NCI-H1930 (cell line): ENCODE measurements around the gene BARX2.

Experiments used
- DNase-seq, 2 experiments: peaks; one replicate each; lab custom pipeline; 2025; lab: John Stamatoyannopoulos, UW

BARX2 gene

GRCh38 chr11:129440028-129440713 is 64.5 kb downstream of the BARX2 start:
- DNase-seq: no peak

GRCh38 chr11:129442171-129442570 is 66.5 kb downstream of the BARX2 start:
- no peak for DNase-seq

GRCh38 chr11:129443276-129443675 is 67.6 kb downstream of the BARX2 start:
- no peak for DNase-seq

DNA sequence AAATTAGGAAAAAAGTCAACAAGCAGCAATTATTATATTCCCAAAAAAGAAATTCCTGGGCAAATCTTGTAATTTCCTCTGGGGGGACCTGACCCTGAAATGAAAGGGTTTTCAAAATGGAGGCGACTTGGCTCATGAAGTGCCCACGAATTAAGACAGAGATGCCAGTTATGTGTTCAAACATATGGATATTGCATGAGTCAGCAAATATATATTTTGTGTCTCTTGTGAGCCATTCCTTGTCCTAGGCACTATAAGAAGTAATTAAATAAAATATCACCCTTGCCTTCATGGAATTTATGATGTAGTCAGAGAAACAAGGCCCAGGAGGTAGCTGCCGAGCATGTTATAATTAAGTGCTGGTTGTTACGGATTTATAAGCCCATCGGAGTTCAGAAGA is 68.6 kb downstream of the BARX2 start:
- no peak for DNase-seq

DNA sequence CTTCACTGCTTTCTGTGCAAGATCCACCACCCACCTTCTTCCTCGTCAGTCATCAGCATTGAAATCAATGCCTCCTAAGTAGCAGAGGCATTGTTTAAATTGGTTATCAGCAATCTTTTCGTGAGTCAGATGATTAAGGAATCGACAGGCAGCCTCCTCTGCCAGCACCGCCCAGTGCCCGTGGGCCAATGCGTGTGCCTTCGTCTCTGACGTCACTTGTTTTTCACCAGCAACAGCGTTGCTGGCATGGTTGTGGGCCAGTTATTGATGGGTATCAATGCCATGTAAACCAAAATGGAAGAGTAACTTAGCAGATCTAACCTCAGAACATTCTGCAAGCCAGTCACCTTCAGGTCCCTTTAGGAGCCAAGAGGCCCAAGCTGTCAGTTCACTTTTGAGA is 69.6 kb downstream of the BARX2 start:
- no peak for DNase-seq

- no peak for DNase-seq
Measured at GRCh38 chr11:129446572-129446971, 70.9 kb downstream of the BARX2 start.

DNA sequence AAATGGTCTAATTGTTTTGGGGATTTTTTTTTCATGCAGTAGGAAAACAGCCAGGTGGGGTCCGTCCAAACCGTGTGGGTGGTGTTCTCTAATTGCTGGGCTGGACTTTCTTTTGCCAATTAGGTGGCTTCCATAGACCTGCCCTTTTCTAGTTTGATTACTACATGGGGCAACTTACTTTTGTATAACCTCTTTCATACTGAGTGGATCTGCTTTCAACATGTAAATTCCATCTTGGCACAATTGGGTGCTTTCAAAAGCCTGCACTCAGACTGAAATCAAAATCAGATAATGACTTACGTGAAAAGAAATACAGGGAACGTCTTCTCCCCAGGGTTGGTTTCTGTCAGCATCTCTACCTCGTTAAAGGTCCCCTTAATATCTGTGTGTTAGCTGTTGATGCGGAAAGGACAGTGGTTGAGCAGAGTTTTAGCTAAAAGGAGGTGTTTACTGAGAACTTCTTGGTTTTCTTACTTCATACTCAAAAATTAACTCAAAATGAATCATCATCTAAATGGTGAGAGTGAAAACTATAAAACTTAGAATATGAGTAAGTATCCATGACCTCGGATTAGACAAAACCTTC is 72.1 kb downstream of the BARX2 start:
- DNase-seq: no peak

DNA sequence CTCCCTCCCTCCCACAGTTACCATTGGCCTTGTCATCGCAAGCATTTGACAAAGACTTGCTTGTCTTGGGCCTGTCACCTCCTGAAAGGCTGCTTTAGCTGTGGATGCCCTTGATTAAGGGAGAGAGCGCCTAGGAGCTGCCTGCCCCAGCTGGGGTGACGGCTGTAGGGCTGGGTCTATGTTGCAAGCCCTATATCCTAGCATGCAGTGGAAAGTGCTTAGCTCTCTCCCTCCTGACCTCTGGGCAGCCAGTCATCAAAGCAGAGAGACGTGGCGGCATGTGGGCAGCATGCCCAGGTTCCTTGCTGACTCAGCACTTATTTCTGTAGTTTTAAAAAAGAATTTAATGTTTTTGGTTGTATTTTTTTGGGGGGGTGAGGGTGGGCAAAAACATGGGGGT is 75.9 kb downstream of the BARX2 start:
- DNase-seq: no peak

DNA sequence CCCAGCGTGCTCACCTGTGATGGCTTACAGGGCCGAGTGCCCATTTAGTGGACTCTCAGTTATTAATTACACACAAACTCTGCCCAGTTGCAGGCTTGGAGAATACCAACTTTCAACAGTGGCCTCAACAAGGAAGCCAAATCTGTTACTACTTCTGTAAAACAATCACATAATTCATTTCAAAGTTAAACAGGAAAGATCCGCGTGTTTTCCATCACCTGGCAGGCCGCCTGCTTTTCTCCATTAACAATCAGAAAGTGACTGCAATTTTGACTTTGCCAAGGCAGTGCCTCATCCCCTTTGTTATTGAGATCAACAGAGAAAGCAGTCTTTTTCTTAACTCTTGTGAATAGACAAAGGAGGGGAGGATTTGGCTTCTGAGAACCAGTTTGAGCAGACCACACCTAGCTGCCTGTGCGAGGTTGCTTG is 77.7 kb downstream of the BARX2 start:
- no peak for DNase-seq

DNA sequence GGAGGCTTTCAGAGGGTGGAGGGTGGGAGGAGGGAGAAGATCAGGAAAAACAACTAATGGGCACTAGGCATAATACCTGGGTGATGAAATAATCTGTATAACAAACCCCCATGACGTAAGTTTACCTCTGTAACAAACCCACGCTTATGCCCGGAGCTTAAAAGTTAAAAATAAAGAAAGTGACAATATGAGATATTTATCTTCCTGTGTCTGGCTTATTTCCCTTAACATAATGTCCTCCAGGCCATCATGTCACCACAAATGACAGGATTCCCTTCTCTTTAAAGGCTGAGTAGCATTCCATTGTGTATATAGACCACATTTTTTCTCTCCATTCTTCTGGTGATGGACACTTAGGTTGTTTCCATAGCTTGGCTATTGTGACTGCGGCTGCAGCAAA is 79.5 kb downstream of the BARX2 start:
- no peak for DNase-seq

GRCh38 chr11:129455756-129456655 is 80.4 kb downstream of the BARX2 start:
- DNase-seq: no peak

GRCh38 chr11:129457321-129457720 is 81.7 kb downstream of the BARX2 start:
- no peak for DNase-seq

DNA sequence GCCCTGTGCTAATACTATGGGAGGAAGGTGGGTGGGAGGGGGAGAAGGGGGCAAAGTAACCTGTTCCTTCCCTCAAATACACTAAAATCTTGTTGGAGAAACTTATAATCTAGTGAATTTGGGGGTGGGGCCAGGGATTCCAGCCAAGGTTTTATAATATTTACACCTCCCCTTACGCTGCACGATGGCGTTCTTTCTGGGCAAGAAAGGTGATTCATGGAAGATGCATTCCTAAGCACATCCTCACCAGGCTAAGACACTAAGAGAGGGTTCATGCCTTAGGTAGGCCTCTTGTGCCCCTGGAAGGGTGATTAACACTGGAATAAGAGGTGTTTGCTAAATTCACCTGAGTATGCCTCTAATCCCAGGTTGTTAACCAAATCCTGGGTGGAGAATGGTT is 82.6 kb downstream of the BARX2 start:
- no peak for DNase-seq

GRCh38 chr11:129458756-129459535 is 83.3 kb downstream of the BARX2 start:
- no peak for DNase-seq

DNA sequence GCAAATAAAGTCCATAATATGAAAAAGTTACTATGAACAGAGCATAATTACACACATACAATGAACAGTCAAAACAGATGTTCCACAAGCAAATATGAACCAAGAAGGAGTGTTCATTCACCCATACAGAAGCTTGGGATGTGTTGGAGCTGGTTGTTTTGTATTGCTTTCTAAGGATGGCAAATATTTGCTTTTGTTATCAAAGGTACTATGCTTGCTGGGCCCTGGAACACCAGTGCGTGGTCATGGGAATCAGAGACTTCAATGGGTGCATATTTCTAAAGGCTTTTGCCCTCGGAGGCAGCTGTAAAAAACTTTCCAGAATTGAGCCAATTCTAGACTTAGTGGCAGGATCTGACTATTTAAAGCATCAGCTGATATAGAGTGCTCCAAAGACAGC is 85.1 kb downstream of the BARX2 start:
- no peak for DNase-seq

DNA sequence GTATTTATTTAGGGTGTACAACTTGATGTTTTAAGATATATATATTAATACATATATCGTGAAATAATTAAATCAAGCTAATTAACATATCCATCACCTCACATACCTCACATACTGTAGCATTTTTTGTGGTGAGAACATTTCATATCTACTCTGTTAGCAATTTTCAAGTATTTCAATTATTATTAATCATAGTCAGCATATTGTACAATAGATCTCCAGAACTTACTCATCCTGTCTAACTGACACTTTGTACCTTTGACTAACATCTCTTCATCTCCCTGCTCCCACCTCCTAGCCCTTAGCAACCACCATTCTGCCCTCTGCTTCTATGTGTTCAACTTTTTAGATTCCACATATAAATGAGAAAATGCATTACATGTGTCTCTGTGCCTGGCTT is 108.4 kb downstream of the BARX2 start:
- DNase-seq: no peak

- no peak for DNase-seq
Measured at GRCh38 chr11:129489249-129489648, 113.6 kb downstream of the BARX2 start.

- no peak for DNase-seq
Measured at GRCh38 chr11:129490004-129490403, 114.4 kb downstream of the BARX2 start.

- DNase-seq: no peak
Measured at GRCh38 chr11:129493746-129494145, 118.1 kb downstream of the BARX2 start.
